HG03575 (cell line): ENCODE results near the gene RNF212B.
A peak's percentile ranks its signal among the peaks of the same experiment; 100 is the strongest.
"Not testable (repeated sequence)": the region's sequence is repeated elsewhere in the genome, so short reads cannot be mapped to it uniquely, and the experiment has no call there.

ENCODE experiments used
- ATAC-seq: cut with Tn5 transposase; IDR thresholded peaks from one replicate; pipeline ENCODE4 v1.9.1; 2021; ENCODE audit not compliant: unreplicated experiment, insufficient number of reproducible peaks, low FRiP score; ENCODE audit errors: extremely low read depth

Gene RNF212B

DNA sequence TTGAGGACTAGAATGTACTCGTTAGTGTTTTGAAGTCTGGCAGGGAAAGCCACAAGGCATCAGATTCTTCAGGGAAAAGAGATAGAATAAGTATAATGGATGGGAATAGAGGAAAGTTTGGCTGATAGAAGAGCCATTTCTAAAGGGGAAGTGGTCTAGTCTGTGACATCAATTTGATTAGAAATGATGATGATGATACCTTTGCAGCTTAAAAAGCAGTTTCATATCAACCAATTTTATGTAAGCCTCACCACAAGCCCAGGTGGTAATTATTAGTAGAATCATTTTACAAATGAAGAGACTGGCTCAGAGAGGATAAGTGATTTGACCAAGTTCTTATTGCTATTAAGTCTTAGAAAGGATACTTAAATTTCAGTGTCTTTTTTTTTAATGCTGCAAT lies 2.9 kb downstream of the RNF212B start:
- no peak for ATAC-seq

DNA sequence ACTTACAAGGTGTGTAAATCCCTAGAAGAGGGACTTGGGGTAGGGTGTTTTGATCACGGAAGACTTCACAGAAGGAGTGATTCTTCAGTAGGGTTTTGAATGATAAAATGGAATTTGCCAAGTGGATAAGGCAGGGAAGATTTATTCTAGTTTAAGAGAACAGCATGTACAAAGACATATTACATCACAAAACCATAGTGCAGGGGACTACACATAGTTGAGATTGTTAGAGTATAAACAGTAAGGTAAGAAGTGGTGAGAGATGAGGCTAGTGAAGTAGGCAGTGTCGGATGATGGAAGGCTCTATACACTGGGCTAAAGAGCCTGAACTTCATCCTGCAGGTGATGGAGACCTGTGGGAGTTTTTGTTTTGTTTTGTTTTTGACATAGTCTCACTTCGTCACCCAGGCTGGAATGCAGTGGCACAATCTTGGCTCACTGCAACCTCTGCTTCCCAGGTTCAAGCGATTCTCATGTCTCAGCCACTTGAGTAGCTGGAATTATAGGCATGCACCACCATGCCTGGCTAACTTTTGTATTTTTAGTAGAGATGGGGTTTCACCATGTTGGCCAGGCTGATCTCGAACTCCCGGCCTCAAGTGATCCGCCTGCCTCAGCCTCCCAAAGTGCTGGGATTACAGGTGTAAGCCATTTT lies 3.5 kb downstream of the RNF212B start:
- not testable (repeated sequence) for ATAC-seq

DNA sequence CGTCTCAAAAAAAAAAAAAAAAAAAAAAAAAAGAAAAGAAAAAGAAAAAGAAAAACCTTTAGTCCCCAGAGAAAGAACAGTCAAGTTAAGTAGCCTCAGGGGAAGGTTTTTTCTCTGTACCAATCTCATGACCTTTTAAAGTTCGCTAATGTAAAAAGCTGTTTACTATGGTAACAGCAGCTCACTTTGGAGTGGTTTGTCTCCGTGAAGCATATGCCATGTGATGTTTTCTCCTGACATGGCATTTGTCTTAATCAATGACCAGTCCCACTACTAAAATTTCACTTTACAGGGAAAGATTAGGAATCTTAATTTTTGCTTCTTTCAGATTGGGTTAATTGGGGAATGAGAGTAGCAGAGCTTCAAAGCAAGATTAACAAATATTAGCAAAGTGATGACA lies 4.3 kb downstream of the RNF212B start:
- ATAC-seq: no peak

DNA sequence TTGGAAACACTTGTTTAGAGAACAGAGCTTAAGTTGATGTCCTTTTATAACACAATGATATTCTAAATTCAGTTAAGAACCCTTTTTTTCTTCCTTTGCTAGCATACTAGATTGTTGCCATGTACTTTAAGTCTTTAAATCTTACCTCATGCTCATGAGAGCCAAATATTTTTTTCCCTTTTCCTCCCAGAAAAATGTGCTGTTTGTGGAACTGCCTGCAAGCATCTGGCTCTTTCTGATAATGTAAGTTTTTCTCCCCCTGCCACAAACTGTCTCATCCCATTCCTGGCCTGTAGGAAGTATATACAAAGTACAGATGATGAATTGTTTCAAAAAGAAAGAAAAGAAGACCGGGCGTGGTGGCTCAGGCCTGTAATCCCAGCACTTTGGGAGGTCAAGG lies 5.3 kb downstream of the RNF212B start:
- no peak for ATAC-seq

DNA sequence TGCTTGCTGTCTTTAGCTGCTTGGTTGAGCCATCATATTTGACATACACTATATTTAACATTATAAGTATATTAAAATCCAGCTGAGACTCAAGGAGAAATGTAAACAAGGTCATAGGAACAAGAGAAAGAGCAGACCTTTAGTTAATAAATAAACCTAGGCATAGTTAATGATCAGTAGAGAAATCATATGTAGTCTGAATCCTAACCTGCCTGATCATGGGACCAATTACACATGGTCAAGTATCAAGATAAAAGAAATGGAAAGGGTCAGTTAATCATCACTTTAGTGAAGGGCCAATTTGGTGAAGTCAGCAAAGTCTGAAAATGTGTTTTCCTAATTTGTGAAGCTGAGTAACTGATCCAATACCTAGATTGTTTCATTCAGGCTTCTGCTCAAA lies 7.5 kb downstream of the RNF212B start:
- ATAC-seq: no peak

DNA sequence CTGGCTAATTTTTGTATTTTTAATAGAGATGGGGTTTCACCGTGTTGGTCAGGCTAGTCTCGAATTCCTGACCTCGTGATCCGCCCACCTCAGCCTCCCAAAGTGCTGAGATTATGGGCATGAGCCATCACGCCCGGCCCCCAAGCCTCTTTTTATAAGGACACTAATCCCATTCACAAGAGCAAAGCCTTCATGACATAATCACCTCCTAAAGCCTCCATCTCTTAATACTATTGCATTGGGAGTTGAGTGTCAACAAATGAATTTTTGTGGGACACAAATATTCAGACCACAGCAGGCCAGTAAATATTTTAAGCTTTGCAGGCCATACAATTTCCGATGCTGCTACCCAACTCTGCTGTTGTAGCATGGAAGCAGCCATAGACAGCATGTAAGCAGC lies 10.9 kb downstream of the RNF212B start:
- no peak for ATAC-seq

DNA sequence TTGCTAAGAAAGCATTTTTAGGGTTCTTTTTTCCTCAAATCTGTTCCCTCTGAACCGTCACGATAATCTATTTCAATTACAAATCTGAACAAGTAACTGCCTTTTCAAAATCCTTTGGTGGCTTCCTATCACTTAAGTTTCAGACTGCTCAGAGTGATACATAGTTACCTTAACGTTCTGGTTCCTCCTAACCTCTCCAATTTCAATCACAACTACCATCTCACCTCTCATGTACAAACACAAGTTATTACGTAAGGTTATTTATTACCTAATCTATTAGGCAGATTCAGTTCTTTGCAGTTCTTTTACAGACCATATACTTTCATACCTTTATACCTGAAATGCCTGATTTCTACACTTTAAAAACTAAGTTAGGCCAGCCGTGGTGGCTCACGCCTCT lies 12.1 kb downstream of the RNF212B start:
- ATAC-seq: no peak

DNA sequence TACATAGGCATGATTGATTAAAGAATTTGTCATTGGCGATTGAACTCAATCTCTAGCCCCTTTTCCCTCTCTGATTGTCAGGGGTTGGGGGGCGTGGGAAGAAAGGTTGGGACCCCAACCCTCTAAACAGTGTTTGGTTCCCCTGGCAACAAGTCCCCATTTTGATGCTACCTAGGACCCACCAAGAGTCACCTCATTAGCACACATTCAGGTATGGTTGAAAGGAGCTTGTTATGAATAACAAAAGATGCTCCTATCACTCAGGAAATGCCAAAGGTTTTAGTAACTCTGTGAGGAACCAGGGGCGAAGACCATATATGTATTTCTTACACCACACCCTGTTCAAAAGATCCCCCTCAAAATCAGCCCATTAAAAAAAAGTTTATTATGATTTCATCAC lies 14.3 kb downstream of the RNF212B start:
- no peak for ATAC-seq

DNA sequence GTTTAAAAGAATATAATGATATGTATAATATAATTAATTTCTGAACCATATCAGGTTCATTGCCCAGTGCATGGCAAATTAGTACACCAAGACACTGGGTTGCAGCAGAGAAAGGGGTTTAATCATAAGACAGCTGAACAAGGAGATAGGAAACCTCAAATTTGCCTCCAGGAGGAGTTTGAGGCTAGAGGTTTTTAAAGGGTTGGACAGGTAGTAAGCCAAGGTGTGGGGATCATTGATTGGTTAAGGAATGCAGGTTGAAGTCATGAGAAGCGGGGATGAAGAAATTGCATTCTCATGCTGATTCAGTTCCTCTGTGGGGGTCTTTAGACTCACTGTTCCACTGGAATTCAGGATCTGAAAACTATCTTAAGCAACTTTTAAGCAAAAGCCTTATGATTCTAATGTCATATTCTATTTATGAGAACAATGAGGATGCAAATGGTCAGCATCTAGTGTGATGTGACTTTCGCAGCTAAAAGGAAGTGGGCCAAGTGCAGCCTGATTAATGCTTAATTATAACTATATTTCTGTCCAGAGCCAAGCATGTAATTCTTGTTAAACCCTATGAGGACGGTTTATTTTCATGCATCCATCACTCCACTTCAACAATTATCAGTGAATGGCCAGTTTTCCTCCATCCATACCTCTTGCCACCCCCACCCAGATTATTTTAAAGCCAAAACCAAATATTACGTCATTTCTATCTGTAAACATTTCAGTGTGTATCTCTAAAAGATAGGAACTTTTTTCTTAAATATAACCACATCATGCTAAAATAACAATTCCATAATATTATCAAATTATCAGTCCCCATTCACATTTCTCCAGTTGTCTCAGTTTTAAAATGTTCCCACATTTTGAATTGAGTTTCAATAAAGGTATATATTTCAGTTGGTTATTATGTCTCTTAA lies 14.9 kb downstream of the RNF212B start:
- no peak for ATAC-seq

DNA sequence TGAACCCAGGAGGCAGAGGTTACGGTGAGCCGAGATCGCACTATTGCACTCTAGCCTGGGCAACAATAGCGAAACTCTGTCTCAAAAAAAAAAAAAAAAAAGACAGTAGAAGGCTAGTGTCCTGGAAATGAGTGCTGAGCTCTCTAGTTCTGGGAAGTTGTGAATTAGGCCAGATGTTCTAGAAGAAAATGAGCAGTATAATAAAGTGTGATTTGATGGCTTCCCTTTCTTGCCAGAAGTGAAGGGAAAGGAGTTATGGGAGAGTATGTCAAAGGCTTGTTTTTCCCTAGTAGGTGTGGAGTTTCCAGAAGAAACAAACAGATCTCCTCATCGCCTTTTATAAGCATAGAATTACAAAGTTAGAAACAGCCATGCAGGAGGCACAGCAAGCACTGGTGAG lies 20.5 kb downstream of the RNF212B start:
- ATAC-seq: no peak

DNA sequence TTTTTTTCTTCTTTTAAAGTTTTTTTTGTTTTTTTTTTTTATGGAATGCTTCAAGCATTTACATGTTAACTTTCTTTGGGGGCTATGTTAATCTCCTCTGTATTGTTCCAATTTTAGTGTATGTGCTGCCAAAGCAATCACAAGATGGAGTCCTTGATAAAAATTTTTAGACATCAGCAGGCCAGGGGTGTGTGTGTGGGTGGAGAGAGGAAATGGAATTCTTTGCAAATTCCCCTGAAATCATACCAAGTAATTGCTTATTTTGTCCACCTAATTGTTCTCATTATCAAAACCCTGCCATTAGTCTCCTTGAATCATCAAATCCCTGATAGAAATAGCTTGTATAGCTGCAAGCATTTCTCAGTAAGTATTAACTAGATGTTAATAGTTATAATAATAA lies 21.7 kb downstream of the RNF212B start:
- no peak for ATAC-seq

DNA sequence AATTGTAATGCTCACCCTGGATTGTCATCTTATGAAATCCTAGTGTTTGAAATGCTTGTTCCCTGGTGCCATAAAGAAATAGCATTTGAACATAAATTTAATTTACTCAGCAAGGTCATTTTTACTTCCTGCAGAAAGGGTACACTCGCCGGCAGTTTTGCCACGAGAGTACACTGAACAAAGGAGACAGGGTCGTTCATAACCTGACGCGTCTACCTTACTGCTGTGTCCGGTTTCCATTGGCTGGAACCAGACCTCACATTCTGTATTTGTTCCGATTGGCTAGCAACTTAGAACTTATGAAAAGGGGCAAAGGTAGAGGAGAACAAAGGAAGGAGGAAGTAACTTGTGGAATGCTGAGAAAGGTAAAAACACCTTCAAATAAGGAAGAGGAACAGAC lies 23.1 kb downstream of the RNF212B start:
- not testable (repeated sequence) for ATAC-seq

DNA sequence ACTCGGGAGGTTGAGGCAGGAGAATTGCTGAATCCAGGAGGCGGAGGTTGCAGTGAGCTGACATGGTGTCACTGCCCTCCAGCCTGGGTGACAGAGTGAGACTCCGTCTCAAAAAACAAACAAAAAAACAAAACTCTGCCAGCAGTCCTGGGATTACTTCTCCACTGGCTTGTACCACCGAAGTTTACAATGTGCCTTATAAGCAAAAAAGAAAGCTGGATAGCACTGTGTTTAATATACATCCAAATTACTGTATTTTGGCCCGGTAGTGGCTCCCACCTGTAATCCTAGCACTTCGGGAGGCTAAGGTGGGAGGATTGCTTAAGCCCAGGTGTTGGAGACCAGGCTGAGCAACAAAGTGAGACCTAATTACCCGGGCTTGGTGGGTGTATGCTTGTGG lies 31.5 kb downstream of the RNF212B start:
- no peak for ATAC-seq

DNA sequence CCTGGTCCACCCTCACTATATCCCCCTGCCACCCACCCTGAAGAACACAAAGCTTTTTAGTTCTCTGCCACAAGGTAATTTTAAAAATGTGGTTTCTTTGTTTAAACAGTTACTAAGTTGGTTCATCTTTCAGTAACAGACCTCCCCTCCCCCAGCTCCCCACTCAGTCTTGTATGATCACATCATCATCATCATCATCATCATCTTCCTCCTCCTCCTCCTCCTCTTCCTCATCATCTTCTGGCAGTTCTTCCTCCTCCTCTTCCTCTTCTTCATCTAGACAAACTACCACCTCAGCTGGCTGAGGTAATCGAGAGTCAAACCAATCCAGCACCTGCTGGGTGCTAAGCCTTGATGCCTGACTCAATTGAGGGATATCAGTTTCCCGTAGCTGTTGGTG lies 37.7 kb downstream of the RNF212B start:
- ATAC-seq: no peak

DNA sequence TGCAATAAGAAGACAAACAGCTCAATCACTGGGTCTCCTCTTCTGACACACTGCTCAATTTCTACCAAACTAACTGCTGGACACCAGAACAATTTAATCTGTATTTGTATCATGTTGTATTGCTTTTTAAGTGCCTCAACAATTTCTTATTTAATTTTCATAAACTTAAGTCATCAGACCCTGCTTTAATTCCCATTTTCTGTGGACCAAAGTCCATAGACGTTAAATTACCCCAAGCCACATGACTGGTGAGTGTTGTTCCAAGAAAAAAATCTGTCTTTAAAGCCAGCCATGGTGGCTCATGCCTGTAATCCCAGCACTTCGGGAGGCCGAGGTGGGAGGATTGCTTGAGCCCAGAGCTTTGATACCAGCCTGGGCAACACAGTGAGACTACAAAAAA lies 39.5 kb downstream of the RNF212B start:
- no peak for ATAC-seq

DNA sequence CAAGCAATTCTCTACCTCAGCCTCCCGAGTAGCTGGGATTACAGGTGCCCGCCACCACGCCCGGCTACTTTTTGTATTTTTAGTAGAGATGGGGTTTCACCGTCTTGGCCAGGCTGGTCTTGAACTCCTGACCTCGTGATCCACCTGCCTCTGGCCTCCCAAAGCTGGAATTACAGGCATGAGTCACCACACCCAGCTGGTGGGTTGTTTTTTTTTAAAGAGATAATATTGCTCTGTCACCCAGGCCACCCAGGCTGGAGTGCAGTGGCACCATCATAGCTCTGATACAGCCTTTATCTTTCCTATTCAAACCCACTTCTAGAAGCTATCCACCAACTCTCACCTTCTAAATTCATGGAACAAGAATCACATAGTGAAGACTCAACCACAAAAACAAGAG lies 40.2 kb downstream of the RNF212B start:
- not testable (repeated sequence) for ATAC-seq

DNA sequence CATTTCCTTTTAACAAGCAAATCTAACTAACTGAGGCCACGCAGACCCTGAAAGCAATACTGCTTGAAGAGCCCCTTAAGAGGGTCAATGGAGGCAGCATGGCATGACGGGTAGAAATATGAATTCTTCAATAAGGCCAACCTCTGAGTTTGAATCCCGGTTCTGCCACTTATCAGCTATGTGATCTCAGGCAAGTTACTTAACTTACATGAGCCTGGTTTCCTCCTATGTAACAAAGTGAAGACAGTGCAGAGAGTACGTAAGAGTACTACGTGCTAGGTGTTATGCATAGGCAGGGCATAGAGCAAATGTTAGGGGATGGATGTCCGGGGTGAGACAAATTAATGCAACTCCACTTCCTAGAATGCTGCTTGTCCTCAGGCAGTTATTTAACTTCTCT lies 43.5 kb downstream of the RNF212B start:
- ATAC-seq: no peak

DNA sequence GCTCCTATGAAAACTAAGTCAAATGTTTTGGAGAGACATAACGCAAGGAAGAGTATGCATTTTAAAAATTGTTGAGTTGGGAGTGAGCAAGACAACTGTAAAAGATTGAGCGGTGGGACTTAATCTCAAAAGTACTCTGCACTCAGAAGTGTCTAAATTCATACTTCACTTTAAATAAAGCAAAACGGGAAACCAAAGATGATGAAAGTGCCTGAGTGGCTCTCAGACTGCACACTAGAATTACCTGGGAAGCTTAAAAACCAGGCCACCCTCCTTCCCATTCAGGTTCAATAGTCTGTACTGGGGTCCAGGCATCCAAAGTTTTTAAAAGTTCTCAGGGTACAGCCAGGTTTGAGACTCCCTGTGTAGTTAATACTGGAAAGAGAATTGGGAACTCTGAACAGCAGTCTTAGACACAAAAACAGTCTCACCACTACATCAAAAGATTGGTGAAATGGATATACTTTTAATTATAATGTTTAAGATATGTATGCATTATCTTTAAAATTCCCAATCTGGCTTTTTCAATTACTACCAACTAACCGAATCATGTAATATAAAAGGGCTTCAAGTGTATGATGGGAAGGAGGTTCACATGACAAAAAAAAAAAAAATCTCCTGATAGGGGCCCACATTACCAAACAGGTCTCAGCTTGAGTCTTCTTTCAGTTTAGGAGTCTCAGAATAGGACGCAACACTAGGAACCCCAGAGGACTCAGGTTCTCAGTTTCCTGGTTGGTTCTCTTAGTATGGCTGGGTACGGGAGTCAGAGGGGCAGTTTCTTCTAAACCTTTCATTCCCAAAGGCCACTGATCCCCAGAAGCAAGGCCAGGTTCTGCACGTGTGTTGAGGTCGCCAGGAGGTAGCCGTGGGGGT lies 47.2 kb downstream of the RNF212B start:
- no peak for ATAC-seq

DNA sequence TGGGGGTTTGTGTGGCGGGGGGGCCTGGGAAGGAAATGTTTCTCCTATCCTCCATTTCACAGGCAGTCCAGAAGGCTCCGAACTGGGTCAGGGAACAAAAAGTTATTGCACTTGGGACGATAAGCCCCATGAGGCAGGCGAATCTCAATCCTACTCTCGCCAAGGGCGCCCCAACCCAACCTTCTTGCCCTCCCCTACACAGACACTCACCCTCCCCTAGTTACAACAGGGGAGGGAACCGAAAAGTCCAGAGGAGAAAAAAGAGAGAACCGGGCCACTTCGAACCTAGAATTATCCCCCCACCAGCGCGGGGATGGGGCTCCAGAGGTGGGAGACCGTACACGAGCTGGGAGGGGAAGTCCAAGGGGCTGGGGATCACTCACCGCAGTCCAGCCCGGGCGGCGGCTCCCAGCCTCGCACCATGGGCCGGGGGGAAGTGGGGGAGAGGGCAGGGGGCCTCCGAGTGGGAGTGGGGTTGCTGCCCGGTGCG lies 47.8 kb downstream of the RNF212B start:
- ATAC-seq: peak; percentile 4
